GM18858 (cell line): ENCODE measurements around the gene RIN1.

ENCODE experiments used
- ATAC-seq: cut with Tn5 transposase; IDR thresholded peaks from one replicate; pipeline ENCODE4 v1.9.1; 2021; ENCODE audit not compliant: unreplicated experiment

The RIN1 gene

GRCh38 chr11:66309475-66309874 lies 26.8 kb downstream of the RIN1 start:
- no peak for ATAC-seq

DNA sequence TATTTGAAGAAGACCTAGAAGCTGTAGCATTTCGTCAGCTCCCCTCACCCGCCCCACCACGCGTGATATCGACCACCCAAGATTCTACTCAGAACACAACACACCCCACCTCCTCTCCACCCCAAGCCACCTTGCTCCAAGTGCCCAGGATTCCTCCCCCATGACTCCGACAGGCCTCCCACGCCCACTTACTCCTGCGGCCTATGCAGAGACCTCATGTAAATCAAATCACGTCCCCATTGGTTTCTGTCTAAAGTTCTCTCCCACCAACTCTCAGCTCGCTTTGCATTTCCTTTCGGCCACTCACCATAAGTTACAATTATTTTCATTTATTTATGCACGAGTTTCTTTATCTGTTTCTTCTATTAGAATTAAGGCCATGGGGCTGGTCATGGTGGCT lies 33.6 kb downstream of the RIN1 start:
- no peak for ATAC-seq

- no peak for ATAC-seq
Measured at GRCh38 chr11:66299186-66299585, 37.0 kb downstream of the RIN1 start.

DNA sequence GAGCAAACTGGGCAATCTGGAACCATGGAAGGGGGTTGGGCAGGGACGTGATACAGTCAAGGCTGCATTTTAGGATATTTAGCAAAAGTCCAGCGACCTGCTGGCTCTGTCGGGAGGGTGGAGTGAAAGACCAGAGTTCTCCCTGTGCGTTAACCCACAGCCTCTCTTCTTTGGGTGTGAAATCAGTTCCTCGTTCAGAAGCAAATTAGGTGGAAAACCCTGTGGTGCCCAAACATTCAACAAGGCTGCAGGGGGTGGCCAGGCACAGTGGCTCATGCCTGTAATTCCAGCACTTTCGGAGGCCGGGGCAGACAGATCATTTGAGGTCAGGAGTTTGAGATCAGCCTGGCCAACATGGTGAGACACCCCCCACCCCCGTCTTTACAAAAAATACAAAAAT lies 38.6 kb downstream of the RIN1 start:
- no peak for ATAC-seq

DNA sequence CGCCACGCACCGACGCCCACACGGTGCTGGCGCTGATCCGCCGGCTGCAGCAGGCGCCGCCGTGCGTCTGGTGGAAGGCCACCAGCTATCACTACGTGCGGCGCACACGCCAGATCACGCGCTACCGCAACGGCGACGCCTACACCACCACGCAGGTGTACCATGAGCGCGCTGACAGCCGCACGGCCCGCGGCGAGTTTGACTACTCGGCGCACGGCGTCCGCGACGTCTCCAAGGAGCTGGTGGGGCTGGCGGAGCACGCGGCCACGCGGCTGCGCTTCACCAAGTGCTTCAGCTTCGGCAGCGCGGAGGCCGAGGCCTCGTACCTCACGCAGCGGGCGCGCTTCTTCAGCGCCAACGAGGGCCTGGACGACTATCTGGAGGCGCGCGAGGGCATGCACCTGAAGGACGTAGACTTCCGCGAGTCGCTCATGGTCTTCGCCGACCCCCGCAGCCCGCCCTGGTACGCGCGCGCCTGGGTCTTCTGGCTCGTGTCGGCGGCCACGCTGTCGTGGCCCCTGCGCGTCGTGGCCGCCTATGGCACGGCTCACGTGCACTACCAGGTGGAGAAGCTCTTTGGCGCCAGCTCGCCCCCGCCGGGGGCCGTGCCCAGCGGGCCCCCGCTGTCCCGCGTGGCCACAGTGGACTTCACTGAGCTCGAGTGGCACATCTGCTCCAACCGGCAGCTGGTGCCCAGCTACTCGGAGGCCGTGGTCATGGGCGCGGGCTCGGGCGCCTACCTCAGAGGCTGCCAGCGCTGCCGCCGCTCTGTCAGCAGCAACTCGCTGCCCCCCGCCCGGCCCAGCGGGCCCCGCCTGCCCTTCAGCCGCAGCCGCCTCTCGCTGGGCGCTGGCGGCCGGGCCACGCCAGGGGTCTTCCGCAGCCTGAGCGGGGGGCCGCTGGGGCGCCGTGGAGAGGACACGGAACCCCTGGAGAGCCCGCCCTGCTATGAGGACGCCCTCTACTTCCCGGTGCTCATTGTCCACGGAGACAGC lies 41.3 kb downstream of the RIN1 start:
- no peak for ATAC-seq

DNA sequence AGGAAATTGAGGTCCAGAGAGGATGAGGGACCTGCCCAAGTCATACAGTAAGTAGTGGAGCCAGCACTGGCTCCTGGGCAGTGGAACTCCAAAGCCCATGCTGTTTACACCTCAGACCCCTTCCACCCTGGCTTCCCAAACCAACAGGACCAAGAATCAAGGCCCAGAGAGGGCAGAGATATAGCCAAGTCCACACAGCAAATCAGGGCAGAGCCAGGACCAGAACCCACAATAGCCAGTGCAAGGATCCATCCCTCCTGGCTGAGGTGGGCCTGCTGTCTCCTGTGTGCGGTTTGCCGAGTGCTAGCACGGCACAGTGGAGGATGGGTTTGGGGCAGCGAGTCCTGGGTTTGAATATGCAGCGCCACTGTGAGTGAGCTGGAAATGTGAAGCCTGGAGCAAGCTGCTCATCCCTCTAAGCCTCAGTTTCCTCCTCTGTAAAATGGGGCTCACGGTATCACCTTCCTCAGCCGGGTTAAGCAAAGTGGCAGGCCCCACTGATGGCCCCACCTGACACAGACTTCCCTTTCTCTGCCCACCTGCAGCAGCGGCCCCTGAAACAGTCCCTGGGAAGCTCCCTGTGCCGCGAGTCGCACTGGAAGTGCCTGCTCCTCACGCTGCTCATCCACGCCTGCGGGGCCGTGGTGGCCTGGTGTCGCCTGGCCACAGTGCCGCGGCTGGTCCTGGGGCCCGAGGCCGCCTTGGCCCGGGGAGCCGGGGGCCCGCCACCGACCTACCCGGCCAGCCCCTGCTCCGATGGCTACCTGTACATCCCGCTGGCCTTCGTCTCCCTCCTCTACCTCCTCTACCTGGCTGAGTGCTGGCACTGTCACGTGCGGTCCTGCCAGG lies 42.2 kb downstream of the RIN1 start:
- ATAC-seq, result no peak

- no peak for ATAC-seq
Measured at GRCh38 chr11:66293352-66293751, 42.9 kb downstream of the RIN1 start.

- ATAC-seq, result no peak
Measured at GRCh38 chr11:66292543-66293332, 43.5 kb downstream of the RIN1 start.

GRCh38 chr11:66291706-66292542 lies 44.3 kb downstream of the RIN1 start, which contains the start of gene TMEM151A:
Gene TMEM151A (plus strand): TSS chr11:66291894. CDS start chr11:66292014, 120 bp downstream.
- no peak for ATAC-seq

DNA sequence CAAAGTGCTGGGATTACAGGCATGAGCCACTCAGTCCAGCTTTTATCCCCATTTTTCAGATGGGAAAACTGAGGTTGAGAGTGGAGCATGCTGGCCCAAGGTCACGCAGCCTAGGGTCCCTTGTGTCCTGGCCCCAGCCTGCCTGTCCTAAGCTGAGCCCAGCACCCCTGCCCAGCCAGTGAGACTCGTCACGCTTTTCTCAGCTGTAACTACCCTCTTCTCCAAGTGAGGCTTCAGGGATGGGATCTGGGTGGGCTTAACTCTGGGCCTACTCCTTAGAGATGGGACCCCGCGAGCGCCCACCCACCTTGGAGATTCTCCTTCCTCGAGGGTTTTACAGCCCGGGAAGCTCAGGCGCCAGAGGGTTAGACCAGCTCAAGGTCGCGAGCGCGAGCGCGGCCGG lies 44.9 kb downstream of the RIN1 start:
- ATAC-seq, result no peak

DNA sequence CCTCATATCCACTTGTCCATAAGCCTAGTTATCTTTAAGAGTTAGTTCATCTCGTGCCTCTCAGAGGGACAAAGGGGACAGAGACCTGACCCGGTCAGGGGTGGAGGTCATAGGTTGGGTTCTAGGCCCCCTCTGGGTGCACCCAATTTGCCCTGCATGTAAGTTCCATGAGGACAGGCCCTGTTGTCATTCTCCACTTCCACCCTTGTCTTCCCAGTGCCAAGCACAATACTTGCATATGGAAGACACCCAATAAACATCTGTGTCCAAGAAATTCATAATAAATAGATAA lies 46.0 kb downstream of the RIN1 start:
- ATAC-seq, result no peak

- ATAC-seq, result peak; percentile 17
Measured at GRCh38 chr11:66289548-66290329, 46.5 kb downstream of the RIN1 start.

DNA sequence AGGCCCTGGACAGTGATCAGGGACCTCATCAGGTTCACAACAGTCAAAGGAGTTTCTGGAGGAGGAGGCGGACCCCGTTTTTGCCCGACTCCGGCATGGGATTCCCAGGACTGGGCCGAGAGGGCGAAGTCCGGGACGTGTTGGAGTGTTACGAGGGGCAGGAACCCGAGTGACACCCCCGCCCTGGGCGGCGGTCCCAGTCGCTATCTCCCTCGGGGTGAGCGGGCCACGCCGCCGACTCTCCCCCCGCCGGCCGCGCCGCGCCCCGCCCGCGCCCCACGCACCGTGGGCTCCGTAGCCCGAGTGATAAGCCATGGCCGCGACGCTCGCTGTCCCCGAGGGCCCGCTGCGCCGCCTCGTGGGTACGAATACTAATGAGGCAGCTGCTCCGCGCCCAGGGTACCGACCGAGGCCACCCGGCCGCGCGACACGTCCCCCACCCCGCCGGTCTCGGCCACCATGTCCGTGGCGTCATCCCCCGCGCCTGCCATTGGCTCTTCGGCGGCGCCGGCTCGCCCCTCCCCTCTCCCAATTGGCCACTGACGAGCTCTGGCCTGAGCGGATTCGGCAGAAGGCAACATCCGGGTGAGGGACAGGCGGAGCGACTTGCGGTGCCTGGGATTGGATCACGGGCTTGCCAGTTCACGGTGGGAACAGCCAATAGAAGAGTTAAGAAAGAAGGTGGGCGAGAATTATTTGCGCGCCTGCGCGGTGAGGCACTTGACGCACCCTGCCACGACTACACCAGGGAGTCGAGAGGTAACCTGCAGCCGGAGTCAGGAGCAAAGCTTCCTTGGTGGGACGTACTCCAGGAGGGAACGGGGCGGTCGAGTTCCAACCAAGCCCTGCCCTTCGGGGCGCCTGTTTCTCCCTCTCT lies 47.3 kb downstream of the RIN1 start, which contains the start of gene YIF1A:
Gene YIF1A, minus strand, starts transcription at position 473 of the 877 bp plus-strand sequence. Its CDS starts 158 bp downstream, at position 315.
- peak; percentile 84 for ATAC-seq

- no peak for ATAC-seq
Measured at GRCh38 chr11:66287889-66288670, 48.2 kb downstream of the RIN1 start.

DNA sequence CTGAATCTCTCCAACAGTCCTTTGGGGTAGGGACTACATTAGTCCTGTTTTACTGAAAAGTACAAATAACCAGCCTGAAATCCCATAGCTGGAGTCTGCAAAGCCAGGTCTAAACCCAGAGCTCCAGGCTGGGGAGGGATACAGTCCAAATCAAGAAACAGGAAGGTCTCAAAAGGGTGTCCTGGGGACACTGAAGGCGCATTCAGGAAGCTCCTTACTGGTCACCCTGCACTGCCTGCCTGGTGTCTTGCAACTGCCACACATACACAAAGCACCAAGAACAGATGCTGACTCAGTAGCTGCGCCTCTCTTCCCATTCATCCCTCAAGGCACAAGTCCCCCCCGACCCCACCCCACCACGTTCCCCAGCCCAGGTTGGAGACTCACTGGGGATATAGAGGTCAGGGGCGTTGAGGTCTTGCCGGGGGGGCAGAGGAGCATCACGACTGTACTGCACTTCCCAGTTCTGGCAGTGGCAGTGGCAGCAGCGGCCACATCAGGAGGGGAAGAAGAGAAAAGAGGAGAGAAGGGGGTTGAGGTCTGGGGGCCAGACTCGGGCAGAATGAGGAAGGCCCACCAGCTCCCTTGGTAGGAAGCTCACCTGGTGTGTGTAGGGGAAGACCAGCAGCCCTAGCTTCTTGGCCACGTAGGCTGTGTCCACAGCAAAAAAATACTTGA lies 48.9 kb downstream of the RIN1 start:
- no peak for ATAC-seq

- ATAC-seq, result no peak
Measured at GRCh38 chr11:66286699-66287098, 49.5 kb downstream of the RIN1 start.
